RWPE1 (cell line): Measurements from ENCODE around the gene UCP3.
"Not testable (repeated sequence)": the region's sequence is repeated elsewhere in the genome, so short reads cannot be mapped to it uniquely, and the experiment has no call there.

Experiments used
- CTCF ChIA-PET: fragments of 350-600 bp; sonication (Branson Sonifier 250); formaldehyde crosslinking; extraction: SDS; loops from one replicate; lab custom pipeline; 2021; lab: Yijun Ruan, JAX
- POLR2A ChIA-PET: fragments of 400-600 bp; formaldehyde crosslinking; extraction: SDS; loops from one replicate; lab custom pipeline; 2020; ENCODE audit warnings: antibody characterized with exemption; ENCODE audit not compliant: low non-redundant PET; lab: Yijun Ruan, JAX
- DNase-seq: peaks from one replicate; pipeline ENCODE4 v3.0.0; 2012; ENCODE audit warnings: low spot score
- H3K27ac ChIP-seq: fragments of 450-650 bp; 2 replicates; pipeline ENCODE4 v1.5.1; 2017
- TF ChIP-seq, protein P1 (sequence below): fragments of 450-650 bp; conservative IDR thresholded peaks from 2 replicates; pipeline ENCODE4 v1.5.1; 2017; ENCODE audit warnings: low read depth, mild to moderate bottlenecking

UCP3 gene

DNA sequence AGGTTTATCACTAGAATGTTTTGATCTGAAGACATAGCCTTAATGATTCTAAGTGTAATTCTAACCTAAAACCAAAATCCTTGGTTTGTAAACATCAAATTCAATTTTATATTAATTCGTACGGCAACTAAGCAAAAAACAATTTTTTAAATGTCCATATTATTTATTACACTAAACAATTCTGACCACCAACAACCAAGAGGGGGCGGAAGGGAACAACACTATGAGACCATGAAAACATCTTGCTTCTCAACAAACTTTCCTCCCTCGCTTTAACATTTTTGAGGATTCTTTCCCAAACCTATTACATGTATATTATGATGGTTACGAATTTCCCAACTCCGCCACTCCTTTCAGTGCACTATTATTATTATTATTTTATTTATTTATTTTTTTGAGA is 19.7 kb downstream of the UCP3 start:
- DNase-seq: no peak
- ChIA-PET POLR2A (no interaction called here), CTCF (no interaction called here)
- TF ChIP-seq, protein P1, sequence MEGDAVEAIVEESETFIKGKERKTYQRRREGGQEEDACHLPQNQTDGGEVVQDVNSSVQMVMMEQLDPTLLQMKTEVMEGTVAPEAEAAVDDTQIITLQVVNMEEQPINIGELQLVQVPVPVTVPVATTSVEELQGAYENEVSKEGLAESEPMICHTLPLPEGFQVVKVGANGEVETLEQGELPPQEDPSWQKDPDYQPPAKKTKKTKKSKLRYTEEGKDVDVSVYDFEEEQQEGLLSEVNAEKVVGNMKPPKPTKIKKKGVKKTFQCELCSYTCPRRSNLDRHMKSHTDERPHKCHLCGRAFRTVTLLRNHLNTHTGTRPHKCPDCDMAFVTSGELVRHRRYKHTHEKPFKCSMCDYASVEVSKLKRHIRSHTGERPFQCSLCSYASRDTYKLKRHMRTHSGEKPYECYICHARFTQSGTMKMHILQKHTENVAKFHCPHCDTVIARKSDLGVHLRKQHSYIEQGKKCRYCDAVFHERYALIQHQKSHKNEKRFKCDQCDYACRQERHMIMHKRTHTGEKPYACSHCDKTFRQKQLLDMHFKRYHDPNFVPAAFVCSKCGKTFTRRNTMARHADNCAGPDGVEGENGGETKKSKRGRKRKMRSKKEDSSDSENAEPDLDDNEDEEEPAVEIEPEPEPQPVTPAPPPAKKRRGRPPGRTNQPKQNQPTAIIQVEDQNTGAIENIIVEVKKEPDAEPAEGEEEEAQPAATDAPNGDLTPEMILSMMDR: no peak
- no peak overlapping the region for H3K27ac ChIP-seq

DNA sequence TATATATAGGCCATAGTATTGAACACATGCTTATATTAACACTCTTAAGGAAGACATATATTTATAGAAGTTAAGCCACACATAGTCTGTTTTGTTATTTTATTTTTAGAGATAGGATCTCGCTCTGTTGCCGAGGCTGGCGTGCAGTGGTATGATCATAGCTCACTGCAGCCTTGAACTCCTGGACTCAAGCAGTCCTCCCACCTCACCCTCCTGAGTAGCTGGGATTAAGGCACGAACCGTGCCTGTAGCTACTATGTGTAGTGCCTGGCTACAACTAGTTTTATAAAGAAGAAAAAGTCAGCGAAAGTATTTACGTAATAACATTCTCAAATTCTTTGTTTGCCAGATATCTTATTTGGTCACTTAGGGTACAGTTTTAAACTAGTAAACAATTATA is 20.7 kb downstream of the UCP3 start:
- ChIA-PET CTCF (no interaction called here), POLR2A (no interaction called here)
- DNase-seq: no peak
- no peak overlapping the region for H3K27ac ChIP-seq
- TF ChIP-seq, protein P1: no peak

DNA sequence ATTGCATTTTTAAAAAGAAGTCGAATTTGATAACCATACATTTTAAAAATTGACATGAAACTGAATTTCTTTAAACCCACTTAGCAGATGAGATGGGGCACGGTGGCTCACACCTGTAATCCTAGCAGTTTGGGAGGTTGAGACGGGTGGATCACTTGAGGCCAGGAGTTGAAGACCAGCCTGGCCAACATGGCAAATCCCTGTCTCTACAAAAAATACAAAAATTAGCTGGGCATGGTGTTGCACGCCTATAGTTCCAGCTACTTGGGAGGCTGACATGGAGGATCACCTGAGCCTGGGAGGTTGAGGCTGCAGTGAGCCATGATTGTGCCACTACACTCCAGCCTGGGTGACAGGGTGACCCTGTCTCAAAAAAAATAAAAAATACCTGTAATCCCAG is 23.2 kb downstream of the UCP3 start:
- CTCF ChIA-PET: interaction anchor here (0.5 to 0.7 kb wide), 2 partner anchors 19 to 475 kb away, joined by 4 read pairs; no protein-coding TSS in a partner anchor
- POLR2A ChIA-PET, DNase-seq, H3K27ac ChIP-seq: not testable (repeated sequence)

DNA sequence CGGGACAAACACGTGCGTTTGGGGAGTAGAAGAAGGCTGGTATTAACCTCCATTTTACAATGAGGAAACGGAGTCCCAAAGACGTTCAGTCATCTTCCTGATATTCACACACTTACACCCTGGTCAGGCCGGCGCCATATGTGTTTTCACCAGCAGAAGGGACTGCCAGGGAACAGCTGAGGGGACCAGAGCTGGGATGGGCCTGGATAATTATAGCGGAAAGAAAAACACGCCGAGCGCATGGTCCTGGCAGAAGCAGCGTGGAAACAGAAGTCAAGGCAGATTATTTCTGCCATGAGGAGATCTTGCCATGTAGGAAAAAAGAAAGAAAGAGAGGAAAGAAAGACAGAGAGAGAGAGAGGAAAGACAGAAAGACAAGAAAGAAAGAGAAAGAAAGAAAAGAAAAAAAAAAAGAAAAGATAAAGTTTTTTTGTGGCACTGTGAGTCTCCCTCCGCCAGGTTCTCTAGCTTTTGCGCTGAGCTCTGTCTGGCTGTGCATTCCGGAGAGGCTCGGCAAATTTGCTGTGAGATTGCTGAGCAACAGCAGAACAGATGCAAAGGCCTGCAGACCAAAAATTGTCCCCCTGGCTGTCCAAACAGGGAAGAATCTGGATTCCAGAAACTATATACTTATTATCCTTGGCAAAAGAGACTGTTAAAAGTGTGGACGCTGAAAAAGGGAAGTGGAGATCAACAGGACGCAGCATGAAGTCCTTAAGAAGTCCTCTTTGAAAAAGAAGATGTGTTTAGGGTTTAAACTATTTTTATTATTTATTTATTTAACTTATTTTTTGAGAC is 24.9 kb downstream of the UCP3 start:
- DNase-seq: no peak
- peak overlapping the region; percentile 90 for H3K27ac ChIP-seq
- CTCF ChIA-PET: no interaction called here
- TF ChIP-seq, protein P1: no peak
- POLR2A ChIA-PET: interaction anchor here (0.6 kb wide), 1 partner anchor 43 kb away, joined by 3 read pairs; no protein-coding TSS in a partner anchor

DNA sequence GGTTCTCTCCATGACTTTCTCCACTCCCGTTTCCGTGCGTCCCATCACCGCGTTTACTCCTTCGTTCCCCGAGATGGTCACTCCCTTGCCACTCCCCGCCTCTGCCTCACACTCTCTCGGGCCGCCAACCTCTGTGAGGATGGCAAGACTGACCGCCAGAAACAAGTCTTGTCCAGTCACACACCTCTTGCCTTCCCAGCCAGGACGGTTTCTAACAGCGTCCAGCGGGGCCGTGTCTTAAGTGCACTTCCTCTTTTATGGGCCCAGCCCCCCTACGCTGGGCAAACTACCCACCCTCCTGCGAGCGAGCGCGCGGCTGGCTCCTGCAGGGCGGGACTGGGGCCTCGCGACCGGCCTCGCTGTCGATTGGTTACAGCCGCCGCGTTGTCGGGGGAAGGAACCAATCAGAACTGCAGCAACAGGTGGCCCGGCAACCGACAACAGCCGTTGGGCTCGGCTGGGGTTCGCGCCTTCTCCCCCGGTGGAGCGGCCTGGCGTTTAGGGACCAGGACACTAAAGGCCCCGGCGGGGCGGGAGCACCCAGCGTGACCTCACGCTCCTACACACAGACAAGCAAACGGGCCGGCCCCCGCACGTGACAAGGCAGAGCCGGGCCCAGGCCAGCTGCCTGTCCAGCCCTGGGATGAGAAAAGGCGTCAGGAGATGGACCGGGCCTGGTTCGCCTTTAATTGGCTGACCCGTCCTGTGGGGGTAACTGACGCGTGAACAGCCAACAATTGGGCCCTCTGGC is 25.7 kb downstream of the UCP3 start:
- CTCF ChIA-PET: no interaction called here
- peak overlapping the region; percentile 90 for H3K27ac ChIP-seq
- POLR2A ChIA-PET: interaction anchor here (0.6 kb wide), 1 partner anchor 44 kb away, joined by 3 read pairs; no protein-coding TSS in a partner anchor
- TF ChIP-seq, protein P1: no peak
- peak; percentile 96 for DNase-seq

DNA sequence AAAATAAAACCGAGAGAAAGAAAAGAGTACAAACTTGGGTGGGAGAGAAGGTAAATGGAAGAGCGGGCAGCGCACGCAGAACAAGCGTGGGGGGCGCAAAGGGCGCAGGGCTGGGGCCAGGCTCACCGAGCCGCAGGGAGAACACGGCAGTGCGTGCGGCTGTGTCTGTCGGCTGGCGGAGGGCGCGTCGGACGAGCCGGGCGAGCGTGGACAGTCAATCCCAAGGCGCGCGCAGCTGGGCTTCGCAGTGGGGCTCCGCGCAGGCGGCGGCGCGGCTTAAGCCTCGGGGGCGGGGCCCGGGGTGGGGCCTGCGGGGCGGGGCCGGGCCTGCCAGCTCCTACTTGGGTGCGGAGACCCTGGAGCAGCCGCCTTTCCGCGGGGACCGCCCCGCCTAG is 26.3 kb downstream of the UCP3 start, which contains the start of gene UCP2:
UCP2 (minus strand) TSS at position 249 of the 395 bp plus-strand sequence. CDS start 4,465 bp downstream, outside the sequence.
- TF ChIP-seq, protein P1: no peak
- peak within 1 kb of the TSS; percentile 90 for H3K27ac ChIP-seq
- peak; percentile 71 for DNase-seq
- CTCF ChIA-PET: no interaction called here
- POLR2A ChIA-PET: no interaction called here
